ENCODE measurements around the gene FRMD5.

GRCh38 chr15:43968551-43968950 is 226.5 kb downstream of the FRMD5 start:
- TF ChIP-seq CTCF (IDR thresholded peaks at IDR 0.05) (no peak), POLR2A (IDR thresholded peaks at IDR 0.05) (no peak)
